Neural cell (in vitro differentiated cells): Measurements from ENCODE around the gene SRCIN1. TPM values are rescaled to one million over a fixed set of nuclear protein-coding genes. Genes with fewer than 3 reads are reported as not detected.
A peak's percentile ranks its signal among the peaks of the same experiment; 100 is the strongest.

Experiments
- H2AFZ ChIP-seq: fragments of 200-600, 300-800 bp; sonication (generic), shearing (Covaris generic); 2 replicates; pipeline ENCODE4 v1.6.0; 2014; ENCODE audit warnings: low read depth, mild to moderate bottlenecking, antibody characterized with exemption, low read length, moderate library complexity
- H3F3A ChIP-seq: fragments of 200-600 bp; shearing (Covaris generic); 2 replicates; pipeline ENCODE4 v1.6.1; 2016; ENCODE audit warnings: mild to moderate bottlenecking, moderate library complexity, mixed read lengths, antibody characterized with exemption, low read length; ENCODE audit not compliant: insufficient read depth, poor library complexity, severe bottlenecking
- H3K27ac ChIP-seq: fragments of 200-600, 300-800 bp; sonication (generic), shearing (Covaris generic); 2 replicates; pipeline ENCODE4 v1.5.1; 2014; ENCODE audit warnings: mild to moderate bottlenecking, low read length, moderate library complexity
- H3K27me3 ChIP-seq: fragments of 300-800, 200-600 bp; sonication (generic), shearing (Covaris generic); 2 replicates; pipeline ENCODE4 v1.6.0; 2014; ENCODE audit warnings: mild to moderate bottlenecking, low read depth, low read length, moderate library complexity; ENCODE audit not compliant: insufficient read depth
- H3K36me3 ChIP-seq: fragments of 300-800, 200-600 bp; sonication (generic), shearing (Covaris generic); 2 replicates; pipeline ENCODE4 v1.5.1; 2014; ENCODE audit warnings: mild to moderate bottlenecking, antibody characterized with exemption, low read length, moderate library complexity; ENCODE audit not compliant: insufficient read depth
- H3K4me2 ChIP-seq: fragments of 300-800, 200-600 bp; sonication (generic), shearing (Covaris generic); 2 replicates; pipeline ENCODE4 v1.6.0; 2014; ENCODE audit warnings: mild to moderate bottlenecking, low read length
- H3K4me3 ChIP-seq: fragments of 300-800, 200-600 bp; sonication (generic), shearing (Covaris generic); 2 replicates; pipeline ENCODE4 v1.5.1; 2014; ENCODE audit warnings: mild to moderate bottlenecking, low read length, moderate library complexity
- H3K79me2 ChIP-seq: fragments of 200-600 bp; shearing (Covaris generic); replicated peaks from 2 replicates; pipeline ENCODE4 v1.6.0; 2014; ENCODE audit warnings: mild to moderate bottlenecking, low read length, moderate library complexity; ENCODE audit not compliant: insufficient read depth
- H3K9ac ChIP-seq: fragments of 300-800, 200-600 bp; sonication (generic), shearing (Covaris generic); 2 replicates; pipeline ENCODE4 v1.6.1; 2016; ENCODE audit warnings: mild to moderate bottlenecking, low read length, mixed read lengths
- H3K9me2 ChIP-seq: fragments of 200-600 bp; shearing (Covaris generic); 2 replicates; pipeline ENCODE4 v1.6.1; 2016; ENCODE audit warnings: mild to moderate bottlenecking, low read length, mixed read lengths; ENCODE audit not compliant: insufficient read depth
- H3K9me3 ChIP-seq: fragments of 200-600, 300-800 bp; sonication (generic), shearing (Covaris generic); 2 replicates; pipeline ENCODE4 v1.6.1; 2016; ENCODE audit warnings: mild to moderate bottlenecking, mixed run types, low read length, moderate library complexity, mixed read lengths
- H4K20me1 ChIP-seq: fragments of 200-600 bp; shearing (Covaris generic); 2 replicates; pipeline ENCODE4 v1.6.1; 2016; ENCODE audit warnings: mild to moderate bottlenecking, mixed run types; ENCODE audit not compliant: insufficient read depth
- CTCF ChIP-seq: fragments of 450-650 bp; IDR thresholded peaks from 2 replicates; pipeline ENCODE4 v1.5.1; 2014; ENCODE audit warnings: antibody characterized with exemption, mild to moderate bottlenecking, moderate library complexity; ENCODE audit not compliant: poor library complexity, severe bottlenecking
- MXI1 ChIP-seq: fragments of 450-650 bp; conservative IDR thresholded peaks from 2 replicates; pipeline ENCODE4 v1.6.1; 2014; ENCODE audit warnings: antibody characterized with exemption, mild to moderate bottlenecking; ENCODE audit not compliant: poor library complexity, severe bottlenecking
- POLR2AphosphoS5 ChIP-seq: IDR thresholded peaks from 2 replicates; pipeline ENCODE4 v1.6.1; 2012
- RAD21 ChIP-seq: fragments of 450-650 bp; conservative IDR thresholded peaks from 2 replicates; pipeline ENCODE4 v1.6.1; 2014; ENCODE audit warnings: antibody characterized with exemption, mild to moderate bottlenecking, moderate library complexity
- SMC3 ChIP-seq: fragments of 450-650 bp; conservative IDR thresholded peaks from 2 replicates; pipeline ENCODE4 v1.6.1; 2014; ENCODE audit warnings: antibody characterized with exemption, mild to moderate bottlenecking, moderate library complexity; ENCODE audit not compliant: poor library complexity
- polyA plus RNA-seq: library from polyadenylated mRNA; depleted of rRNA; stranded (reverse); fragments of >200 nt; gene quantifications from 2 replicates; pipeline ENCODE4 v1.2.3, GENCODE V29; 2014

SRCIN1 gene
- polyA plus RNA-seq, 1 donor from 2014 or later = 18.0 TPM

GRCh38 chr17:38512473-38513058 is 93.2 kb downstream of the SRCIN1 start:
- no peaks in the 10 kb centered on the region for H3K79me2 ChIP-seq
- no peak overlapping the region for H3K4me2 ChIP-seq
- H3K36me3 ChIP-seq = no peaks in the 10 kb centered on the region
- peaks cover 44% of the 10 kb centered on the region for H3K27me3 ChIP-seq
- TF ChIP-seq MXI1 (no peak), SMC3 (no peak), RAD21 (no peak), POLR2AphosphoS5 (no peak)
- no peak overlapping the region for H3K9ac ChIP-seq
- H2AFZ ChIP-seq = no peak overlapping the region
- H3K4me3 ChIP-seq = no peak overlapping the region
- no peak overlapping the region for H3K27ac ChIP-seq
- no peaks in the 10 kb centered on the region for H3K9me3 ChIP-seq
- no peaks in the 10 kb centered on the region for H3F3A ChIP-seq
- no peaks in the 10 kb centered on the region for H3K9me2 ChIP-seq
- no peaks in the 10 kb centered on the region for H4K20me1 ChIP-seq

GRCh38 chr17:38511150-38512108 is 94.3 kb downstream of the SRCIN1 start:
- H3K27me3 ChIP-seq = peaks cover 44% of the 10 kb centered on the region
- no peak overlapping the region for H3K27ac ChIP-seq
- no peaks in the 10 kb centered on the region for H3F3A ChIP-seq
- no peak for TF ChIP-seq CTCF
- no peaks in the 10 kb centered on the region for H3K9me2 ChIP-seq
- no peak overlapping the region for H3K4me2 ChIP-seq
- no peak overlapping the region for H3K9ac ChIP-seq
- no peak overlapping the region for H2AFZ ChIP-seq
- no peaks in the 10 kb centered on the region for H3K36me3 ChIP-seq
- no peaks in the 10 kb centered on the region for H3K9me3 ChIP-seq
- no peaks in the 10 kb centered on the region for H3K79me2 ChIP-seq
- H3K4me3 ChIP-seq = peak overlapping the region; percentile 52
- H4K20me1 ChIP-seq = no peaks in the 10 kb centered on the region

- no peak overlapping the region for H3K27ac ChIP-seq
- H2AFZ ChIP-seq = no peak overlapping the region
- H3K4me2 ChIP-seq = no peak overlapping the region
Measured at GRCh38 chr17:38510421-38511149, 95.2 kb downstream of the SRCIN1 start.

More at GRCh38 chr17:38510421-38511149, 95.2 kb downstream of the SRCIN1 start:
- TF ChIP-seq CTCF = peak; percentile 44
- peak; percentile 31 for TF ChIP-seq MXI1
- no peak for TF ChIP-seq SMC3
- TF ChIP-seq POLR2AphosphoS5 = peak; percentile 11
- no peaks in the 10 kb centered on the region for H3K79me2 ChIP-seq
- H3K9me2 ChIP-seq = no peaks in the 10 kb centered on the region
- H3K36me3 ChIP-seq = no peaks in the 10 kb centered on the region
- H3K4me3 ChIP-seq = peak overlapping the region; percentile 60
- H4K20me1 ChIP-seq = no peaks in the 10 kb centered on the region
- peaks cover 44% of the 10 kb centered on the region for H3K27me3 ChIP-seq
- H3K9ac ChIP-seq = peak overlapping the region; percentile 53
- H3F3A ChIP-seq = no peaks in the 10 kb centered on the region
- no peaks in the 10 kb centered on the region for H3K9me3 ChIP-seq
